Measurements from ENCODE around the gene NPC1L1. TPM values are rescaled to one million over a fixed set of nuclear protein-coding genes. Genes with fewer than 3 reads are reported as not detected.
A peak's percentile ranks its signal among the peaks of the same experiment; 100 is the strongest.

NPC1L1 gene
- total RNA-seq, 1 experiment from 2014 or later, result 0.15 TPM

- TF ChIP-seq AFF4 (CRISPR knock-in tag; IDR thresholded peaks at IDR 0.05; ENCODE audit: borderline replicate concordance) (no peak), ZNF425 (CRISPR knock-in tag; conservative IDR thresholded peaks at IDR 0.05) (no peak)
Observed at GRCh38 chr7:44536090-44536489, 5.0 kb downstream of the NPC1L1 start (continued).

GRCh38 chr7:44535348-44536064 lies 5.6 kb downstream of the NPC1L1 start:
- Mint-ChIP-seq H3K4me1 (no peaks in the 10 kb centered on the region), H3K27ac (no peak overlapping the region), H3K9me3 (no peaks in the 10 kb centered on the region), H3K36me3 (no peaks in the 10 kb centered on the region), H3K27me3 (ENCODE audit: low read depth) (no peaks in the 10 kb centered on the region; the same call in 1 of the 2 replicates), H3K4me3 (no peak overlapping the region)
- ChIA-PET POLR2A (no interaction called here), CTCF (interaction anchor here (0.6 to 1.7 kb wide), 12 partner anchors 9 to 394 kb away, joined by 3 to 32 read pairs (median 6); partner anchors contain the start of gene DDX56)
- DNase-seq (ENCODE audit: low spot score) (no peak), ATAC-seq (no peak)
- TF ChIP-seq E2F4 (CRISPR knock-in tag; IDR thresholded peaks at IDR 0.05; ENCODE audit: borderline replicate concordance, low read depth) (no peak), ZNF512 (CRISPR knock-in tag; IDR thresholded peaks at IDR 0.05; ENCODE audit: borderline replicate concordance) (0 out of 2 replicates have a peak, but pooled peaks have one; percentile 69)

GRCh38 chr7:44534501-44534900 lies 6.6 kb downstream of the NPC1L1 start:
- TF ChIP-seq ZNF423 (CRISPR knock-in tag; IDR thresholded peaks at IDR 0.05), result peak; percentile 14; the same call in 1 of the 2 replicates
- no peak for TF ChIP-seq ZNF416 (CRISPR knock-in tag; IDR thresholded peaks at IDR 0.05)
- peak; percentile 75 for TF ChIP-seq CTCF (IDR thresholded peaks at IDR 0.05)
- Mint-ChIP-seq H3K9me3 (no peaks in the 10 kb centered on the region), H3K4me1 (no peaks in the 10 kb centered on the region), H3K36me3 (no peaks in the 10 kb centered on the region), H3K27me3 (ENCODE audit: low read depth) (no peaks in the 10 kb centered on the region; the same call in 1 of the 2 replicates), H3K4me3 (no peak overlapping the region), H3K27ac (no peak overlapping the region)
- DNase-seq (ENCODE audit: low spot score) (peak; percentile 79), ATAC-seq (peak; percentile 99)
- ChIA-PET POLR2A (interaction anchor here (1.0 kb wide), 1 partner anchor 39 kb away, joined by 3 read pairs; the partner anchor contains the start of gene DDX56), CTCF (interaction anchor here (0.6 to 1.7 kb wide), 51 partner anchors 8 to 490 kb away, joined by 3 to 32 read pairs (median 4); partner anchors contain the start of genes DBNL, DDX56, NUDCD3 and TMED4)
